ENCODE results near the gene SLC10A6. TPM values are rescaled to one million over a fixed set of nuclear protein-coding genes. Genes with fewer than 3 reads are reported as not detected.

Gene SLC10A6
- total and polyA plus RNA-seq, 2 of the 13 experiments (the other 11 are each of a cell fraction or from before 2014, with no cell fraction given) = not detected

GRCh38 chr4:86896596-86896995 lies 47.4 kb upstream of the SLC10A6 start:
- 66% methylated on average over 4 of the region's 4 CpGs for WGBS (ENCODE audit: low lambda C conversion rate)
- DNase-seq (ENCODE audit: low spot score) = no peak
- Histone ChIP-seq H3K27me3 (ENCODE audit: control insufficient read depth in 1 of 2, insufficient read depth in 2 of 2, low read length in 2 of 2) (no peaks in the 10 kb centered on the region), H3K4me3 (replicated peaks in 1 of 3; ENCODE audit: insufficient read depth in 1 of 3, low read depth in 2 of 3, low read length in 3 of 3) (no peak overlapping the region), H4K20me1 (ENCODE audit: insufficient read depth, low read length) (no peaks in the 10 kb centered on the region), H3K4me2 (ENCODE audit: low read depth, low read length) (no peak overlapping the region), H3K9ac (ENCODE audit: insufficient read depth, low read depth, low read length) (no peak overlapping the region), H2AFZ (ENCODE audit: low read length) (no peak overlapping the region), H3K27ac (ENCODE audit: extremely low read length, insufficient read depth, low read length) (no peak overlapping the region), H3K4me1 (ENCODE audit: insufficient read depth, low read length) (peaks cover 8% of the 10 kb centered on the region; the same call in 1 of the 2 replicates), H3K36me3 (replicated peaks in 1 of 2; ENCODE audit: control insufficient read depth in 1 of 2, insufficient read depth in 2 of 2, low read length in 2 of 2) (no peaks in the 10 kb centered on the region), H3K79me2 (ENCODE audit: insufficient read depth, low read length) (no peaks in the 10 kb centered on the region), H3K9me3 (ENCODE audit: low read length) (no peaks in the 10 kb centered on the region)
- TF ChIP-seq ZNF563 (CRISPR knock-in tag; IDR thresholded peaks at IDR 0.05) (no peak), REPIN1 (CRISPR knock-in tag; IDR thresholded peaks at IDR 0.05; ENCODE audit: borderline replicate concordance, low read depth) (no peak), ZMYM2 (CRISPR knock-in tag; IDR thresholded peaks at IDR 0.05) (no peak), PHF8 (CRISPR knock-in tag; IDR thresholded peaks at IDR 0.05) (no peak), GATA4 (IDR thresholded peaks at IDR 0.05; ENCODE audit: borderline replicate concordance, low read depth) (no peak), BCL3 (CRISPR knock-in tag; IDR thresholded peaks at IDR 0.05) (no peak), KAT8 (CRISPR knock-in tag; IDR thresholded peaks at IDR 0.05) (no peak), ZNF589 (CRISPR knock-in tag; conservative IDR thresholded peaks at IDR 0.05) (no peak), MED1 (CRISPR knock-in tag; IDR thresholded peaks at IDR 0.05) (no peak), ARHGAP35 (CRISPR knock-in tag; IDR thresholded peaks at IDR 0.05; ENCODE audit: borderline replicate concordance) (no peak), KDM5B (CRISPR knock-in tag; IDR thresholded peaks at IDR 0.05; ENCODE audit: borderline replicate concordance) (no peak), ZNF629 (CRISPR knock-in tag; conservative IDR thresholded peaks at IDR 0.05) (no peak), HNRNPUL1 (IDR thresholded peaks at IDR 0.05; ENCODE audit: low read depth, low read length) (no peak), TAF15 (IDR thresholded peaks at IDR 0.05; ENCODE audit: low read depth, low read length, poor library complexity, severe bottlenecking) (no peak)
- no peak for ATAC-seq
- FAIRE-seq = no peak
- CTCF ChIA-PET (ENCODE audit: low intra/inter-chr PET ratio, low total read pairs) = interaction anchor here (1.1 to 2.1 kb wide), 3 partner anchors 106 to 401 kb away, joined by 11 to 25 read pairs (median 14); no protein-coding TSS in a partner anchor
- POLR2A ChIA-PET = no interaction called here
- in situ Hi-C loops (cut with HindIII; ENCODE audit: extremely low pct_ligation_motif_present, low pct_unique_long_range_greater_than_20kb) (loop anchor here (5.0 to 10.0 kb wide), 2 partner anchors 338 to 399 kb away; no protein-coding TSS in a partner anchor), intact Hi-C loops (cut with micrococcal nuclease; ENCODE audit: unreplicated experiment) (no loop called here)
- BruUV-seq (replicated peaks) = no TSS peak
